ENCODE measurements around the gene DAZAP1. TPM values are rescaled to one million over a fixed set of nuclear protein-coding genes. Genes with fewer than 3 reads are reported as not detected.

DAZAP1 gene
- polyA plus RNA-seq, 1 donor (not counting 4 experiments of a cell fraction or from before 2014, with no cell fraction given) = 99.2 TPM

GRCh38 chr19:1422943-1423342 is 15.6 kb downstream of the DAZAP1 start:
- Histone ChIP-seq H3K79me2 (ENCODE audit: control insufficient read depth, insufficient read depth, low read length) (peaks cover 77% of the 10 kb centered on the region), H3K36me3 (ENCODE audit: control insufficient read depth in 2 of 2, extremely low read depth in 1 of 2, insufficient read depth in 2 of 2, low read length in 2 of 2) (peaks cover 45 to 75% of the 10 kb centered on the region in 2 experiments), H3K4me1 (ENCODE audit: control insufficient read depth, extremely low read depth, insufficient read depth, low read length) (peaks cover 17% of the 10 kb centered on the region), H3K9me3 (ENCODE audit: control insufficient read depth, low read depth, low read length) (no peaks in the 10 kb centered on the region), H2AFZ (ENCODE audit: control insufficient read depth, low read length) (no peak overlapping the region), H3K9me1 (ENCODE audit: control insufficient read depth, extremely low read depth, insufficient read depth, low read length) (peaks cover 3% of the 10 kb centered on the region), H4K20me1 (ENCODE audit: control insufficient read depth, extremely low read depth, insufficient read depth, low read length) (peaks cover 25% of the 10 kb centered on the region), H3K9ac (ENCODE audit: control insufficient read depth, extremely low read depth, insufficient read depth, low read length) (no peak overlapping the region), H3K27me3 (ENCODE audit: control insufficient read depth, extremely low read depth, insufficient read depth, low read length) (no peaks in the 10 kb centered on the region), H3K4me3 (ENCODE audit: control insufficient read depth in 2 of 3, extremely low read depth in 1 of 3, insufficient read depth in 2 of 3, low read depth in 1 of 3, low read length in 3 of 3) (no peak overlapping the region), H3K27ac (ENCODE audit: control insufficient read depth, insufficient read depth, low read length) (no peak overlapping the region), H3K4me2 (ENCODE audit: control insufficient read depth, extremely low read depth, insufficient read depth, low read depth, low read length) (no peak overlapping the region)
- no peak for DNase-seq (ENCODE audit: low read depth, low spot score)
- dilution Hi-C loops (cut with MboI; ENCODE audit: extremely low pct_ligation_motif_present, low sequenced_read_pairs) = no loop called here
- FAIRE-seq = no peak
- no peak for TF ChIP-seq EZH2 (IDR thresholded peaks at IDR 0.05; ENCODE audit: low read length)

- peaks cover 41 to 76% of the 10 kb centered on the region in 2 experiments for H3K36me3 ChIP-seq (ENCODE audit: control insufficient read depth in 2 of 2, extremely low read depth in 1 of 2, insufficient read depth in 2 of 2, low read length in 2 of 2)
- H4K20me1 ChIP-seq (ENCODE audit: control insufficient read depth, extremely low read depth, insufficient read depth, low read length) = peaks cover 22% of the 10 kb centered on the region
- peaks cover 17% of the 10 kb centered on the region for H3K4me1 ChIP-seq (ENCODE audit: control insufficient read depth, extremely low read depth, insufficient read depth, low read length)
- H3K79me2 ChIP-seq (ENCODE audit: control insufficient read depth, insufficient read depth, low read length) = peaks cover 70% of the 10 kb centered on the region
- no peaks in the 10 kb centered on the region for H3K9me3 ChIP-seq (ENCODE audit: control insufficient read depth, low read depth, low read length)
- H3K27ac ChIP-seq (ENCODE audit: control insufficient read depth, insufficient read depth, low read length) = no peak overlapping the region
- dilution Hi-C loops (cut with MboI; ENCODE audit: extremely low pct_ligation_motif_present, low sequenced_read_pairs) = no loop called here
- no peak for DNase-seq (ENCODE audit: low read depth, low spot score)
- TF ChIP-seq EZH2 (IDR thresholded peaks at IDR 0.05; ENCODE audit: low read length) = no peak
- TF ChIP-seq, protein P1, sequence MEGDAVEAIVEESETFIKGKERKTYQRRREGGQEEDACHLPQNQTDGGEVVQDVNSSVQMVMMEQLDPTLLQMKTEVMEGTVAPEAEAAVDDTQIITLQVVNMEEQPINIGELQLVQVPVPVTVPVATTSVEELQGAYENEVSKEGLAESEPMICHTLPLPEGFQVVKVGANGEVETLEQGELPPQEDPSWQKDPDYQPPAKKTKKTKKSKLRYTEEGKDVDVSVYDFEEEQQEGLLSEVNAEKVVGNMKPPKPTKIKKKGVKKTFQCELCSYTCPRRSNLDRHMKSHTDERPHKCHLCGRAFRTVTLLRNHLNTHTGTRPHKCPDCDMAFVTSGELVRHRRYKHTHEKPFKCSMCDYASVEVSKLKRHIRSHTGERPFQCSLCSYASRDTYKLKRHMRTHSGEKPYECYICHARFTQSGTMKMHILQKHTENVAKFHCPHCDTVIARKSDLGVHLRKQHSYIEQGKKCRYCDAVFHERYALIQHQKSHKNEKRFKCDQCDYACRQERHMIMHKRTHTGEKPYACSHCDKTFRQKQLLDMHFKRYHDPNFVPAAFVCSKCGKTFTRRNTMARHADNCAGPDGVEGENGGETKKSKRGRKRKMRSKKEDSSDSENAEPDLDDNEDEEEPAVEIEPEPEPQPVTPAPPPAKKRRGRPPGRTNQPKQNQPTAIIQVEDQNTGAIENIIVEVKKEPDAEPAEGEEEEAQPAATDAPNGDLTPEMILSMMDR (optimal IDR thresholded peaks at IDR 0.05 in 1 of 3, IDR thresholded peaks at IDR 0.05 in 1 of 3, conservative IDR thresholded peaks at IDR 0.05 in 1 of 3; ENCODE audit: extremely low read depth in 1 of 3, insufficient read depth in 2 of 3, low read length in 3 of 3) = no peak
- H3K4me3 ChIP-seq (ENCODE audit: control insufficient read depth in 2 of 3, extremely low read depth in 1 of 3, insufficient read depth in 2 of 3, low read depth in 1 of 3, low read length in 3 of 3) = no peak overlapping the region
- FAIRE-seq = no peak
- H2AFZ ChIP-seq (ENCODE audit: control insufficient read depth, low read length) = no peak overlapping the region
- no peak overlapping the region for H3K9ac ChIP-seq (ENCODE audit: control insufficient read depth, extremely low read depth, insufficient read depth, low read length)
- peaks cover 3% of the 10 kb centered on the region for H3K9me1 ChIP-seq (ENCODE audit: control insufficient read depth, extremely low read depth, insufficient read depth, low read length)
- no peak overlapping the region for H3K4me2 ChIP-seq (ENCODE audit: control insufficient read depth, extremely low read depth, insufficient read depth, low read depth, low read length)
- H3K27me3 ChIP-seq (ENCODE audit: control insufficient read depth, extremely low read depth, insufficient read depth, low read length) = no peaks in the 10 kb centered on the region
These were observed 16.2 kb downstream of the DAZAP1 start for GRCh38 chr19:1423436-1424191.

All from keratinocyte (primary cell).